GM12801 (cell line): ENCODE data around the gene SLC18A3.

ENCODE experiments used
- CTCF ChIP-seq: IDR thresholded peaks from one replicate; pipeline ENCODE4 v1.5.1; 2011; ENCODE audit warnings: control low read depth; ENCODE audit not compliant: insufficient read length; ENCODE audit errors: extremely low read depth

The SLC18A3 gene

GRCh38 chr10:49610114-49610457 is at the start of gene SLC18A3:
SLC18A3 (plus strand) TSS chr10:49610310; CDS start chr10:49610741, 431 bp downstream.
- no peak for TF ChIP-seq CTCF

- no peak for TF ChIP-seq CTCF
Observed at GRCh38 chr10:49560526-49560925, 49.6 kb upstream of the SLC18A3 start.

DNA sequence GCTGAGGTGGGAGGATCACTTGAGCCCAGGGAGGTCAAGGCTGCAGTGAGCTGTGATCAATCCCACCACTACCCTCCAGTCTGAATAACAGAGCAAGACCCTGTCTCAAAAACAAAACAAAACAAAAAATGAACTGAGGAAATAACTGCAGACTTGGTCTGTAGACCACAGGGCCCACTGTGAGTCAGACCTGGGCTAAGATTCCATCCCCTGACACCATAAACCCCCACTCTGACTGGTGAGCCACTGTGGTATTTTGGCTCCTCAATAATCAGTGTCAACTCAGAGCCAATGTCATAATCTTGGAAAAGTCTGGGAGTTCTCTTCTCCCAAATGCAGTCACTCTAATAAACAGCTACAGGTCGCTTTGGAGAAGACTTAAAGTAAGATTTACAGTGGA is 47.2 kb upstream of the SLC18A3 start:
- TF ChIP-seq CTCF: no peak

DNA sequence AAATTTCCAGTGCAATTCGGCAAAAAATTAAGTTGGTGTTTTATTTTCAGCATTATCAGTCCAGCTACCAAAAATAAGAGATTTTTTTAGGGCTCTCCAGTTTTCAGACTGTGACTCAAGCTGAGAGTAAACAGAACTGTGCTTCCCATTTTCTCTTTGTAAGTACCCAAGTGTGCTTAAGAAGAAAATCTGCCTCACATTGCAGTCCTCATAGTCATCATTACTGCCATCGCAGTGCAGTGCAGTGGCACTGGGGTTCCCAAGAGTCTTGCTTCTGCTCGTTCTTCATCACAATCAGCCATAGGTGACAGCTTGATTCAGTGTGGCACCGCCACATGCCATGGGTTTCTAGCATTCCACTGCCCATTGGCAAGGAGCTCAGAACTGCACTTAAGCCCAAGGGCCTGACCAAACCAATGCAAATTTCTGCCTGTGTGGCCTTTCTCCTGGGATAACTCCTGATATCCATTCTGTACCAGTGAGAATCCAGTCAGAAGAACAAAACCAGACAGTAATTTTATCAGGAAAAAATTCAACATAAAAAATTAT is 45.6 kb upstream of the SLC18A3 start:
- TF ChIP-seq CTCF: no peak

DNA sequence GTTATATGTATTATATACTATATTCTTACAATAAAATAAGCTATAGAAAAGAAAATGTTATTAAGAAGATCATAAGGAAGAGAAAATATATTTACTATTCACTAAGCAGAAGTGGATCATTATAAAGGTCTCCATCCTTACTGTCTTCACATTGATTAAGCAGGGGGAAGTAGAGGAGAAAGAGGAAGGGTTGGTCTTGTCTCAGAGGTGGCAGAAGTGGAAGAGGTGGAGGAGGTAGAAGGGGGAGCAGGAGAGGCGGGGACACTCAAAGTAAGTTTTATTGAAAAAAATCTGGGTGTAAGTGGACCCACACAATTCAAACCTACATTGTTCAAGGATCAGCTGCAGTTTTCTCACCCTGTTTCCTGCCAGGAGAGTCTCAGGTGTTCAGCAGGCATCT is 42.3 kb upstream of the SLC18A3 start:
- no peak for TF ChIP-seq CTCF

GRCh38 chr10:49568235-49568634 is 41.9 kb upstream of the SLC18A3 start:
- no peak for TF ChIP-seq CTCF

DNA sequence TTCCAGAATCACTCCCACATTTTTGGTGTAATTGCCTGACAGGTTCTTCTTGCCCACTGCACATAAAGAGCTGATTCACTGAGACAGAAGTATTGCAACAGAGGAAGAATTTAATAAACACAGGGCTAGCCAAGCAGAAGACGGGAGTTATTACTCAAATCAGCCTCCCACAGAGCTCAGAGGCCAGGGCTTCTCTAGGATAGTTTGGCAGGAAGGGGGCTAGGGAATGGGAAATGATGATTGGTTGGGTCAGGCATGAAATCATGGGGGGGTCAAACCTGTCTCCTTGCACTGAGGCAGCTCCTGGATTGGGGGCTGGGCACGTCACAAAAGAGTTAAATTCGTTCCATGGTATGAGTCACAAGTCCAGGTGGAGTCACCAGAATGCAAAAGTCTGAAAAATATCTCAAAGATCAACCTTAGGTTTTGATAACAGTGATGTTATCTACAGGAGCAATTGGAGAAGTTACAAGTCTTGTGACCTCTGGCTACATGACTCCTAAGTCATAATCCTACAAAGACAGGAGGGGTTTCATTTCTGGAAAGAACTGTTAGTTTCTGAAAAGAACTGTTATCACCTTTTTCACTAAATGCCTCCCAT is 41.0 kb upstream of the SLC18A3 start:
- no peak for TF ChIP-seq CTCF
